Keratinocyte (primary cell): Measurements from ENCODE around the gene ERBB4. TPM values are rescaled to one million over a fixed set of nuclear protein-coding genes. Genes with fewer than 3 reads are reported as not detected.

ENCODE experiments used
- DNase-seq: peaks from one replicate; pipeline ENCODE4 v3.0.0-alpha.2; 2011; ENCODE audit warnings: low read depth, missing footprints, low spot score
- FAIRE-seq: peaks from 2 replicates; lab custom pipeline; 2011; peaks lifted over from hg19 to GRCh38; lab: Jason Lieb, UNC
- H2AFZ ChIP-seq: 2 replicates; pipeline ENCODE4 v1.6.0; 2012; ENCODE audit warnings: low read length, control low read depth, inconsistent platforms; ENCODE audit not compliant: control insufficient read depth
- H3K27ac ChIP-seq: 2 replicates; pipeline ENCODE4 v1.5.1; 2011; ENCODE audit warnings: low read length; ENCODE audit not compliant: control insufficient read depth, insufficient read depth
- H3K27me3 ChIP-seq: 3 replicates; pipeline ENCODE4 v1.6.0; 2011; ENCODE audit warnings: low read length; ENCODE audit not compliant: control insufficient read depth, insufficient read depth; ENCODE audit errors: extremely low read depth
- H3K36me3 ChIP-seq, 2 experiments: 2 replicates in 1 of 2; 3 replicates in 1 of 2; pipeline ENCODE4 v1.5.1; 2011; ENCODE audit warnings: low read length in 2 of 2, mild to moderate bottlenecking in 1 of 2; ENCODE audit not compliant: control insufficient read depth in 2 of 2, insufficient read depth in 2 of 2; ENCODE audit errors: extremely low read depth in 1 of 2
- H3K4me1 ChIP-seq: 3 replicates; pipeline ENCODE4 v1.5.1; 2011; ENCODE audit warnings: low read length; ENCODE audit not compliant: control insufficient read depth, insufficient read depth; ENCODE audit errors: extremely low read depth
- H3K4me2 ChIP-seq: 3 replicates; pipeline ENCODE4 v1.6.0; 2011; ENCODE audit warnings: low read depth, low read length; ENCODE audit not compliant: control insufficient read depth, insufficient read depth; ENCODE audit errors: extremely low read depth
- H3K4me3 ChIP-seq, 3 experiments: fragments of 200-600 bp in 1 of 3; sonication (generic) in 1 of 3; 2 replicates in 2 of 3; 3 replicates in 1 of 3; pipeline ENCODE4 v1.5.1; 2011 to 2016; ENCODE audit warnings: low read length in 3 of 3, mild to moderate bottlenecking in 3 of 3, control low read depth in 2 of 3, inconsistent platforms in 1 of 3, low read depth in 1 of 3, mixed read lengths in 1 of 3, mixed run types in 1 of 3, moderate library complexity in 1 of 3; ENCODE audit not compliant: control insufficient read depth in 2 of 3, insufficient read depth in 2 of 3; ENCODE audit errors: extremely low read depth in 1 of 3
- H3K79me2 ChIP-seq: 2 replicates; pipeline ENCODE4 v1.6.0; 2012; ENCODE audit warnings: low read length; ENCODE audit not compliant: control insufficient read depth, insufficient read depth
- H3K9ac ChIP-seq: 3 replicates; pipeline ENCODE4 v1.6.0; 2011; ENCODE audit warnings: low read length; ENCODE audit not compliant: control insufficient read depth, insufficient read depth; ENCODE audit errors: extremely low read depth
- H3K9me1 ChIP-seq: 3 replicates; pipeline ENCODE4 v1.6.0; 2011; ENCODE audit warnings: low read length; ENCODE audit not compliant: control insufficient read depth, insufficient read depth; ENCODE audit errors: extremely low read depth
- H3K9me3 ChIP-seq: 2 replicates; pipeline ENCODE4 v1.5.1; 2012; ENCODE audit warnings: low read depth, low read length; ENCODE audit not compliant: control insufficient read depth
- H4K20me1 ChIP-seq: 3 replicates; pipeline ENCODE4 v1.6.0; 2011; ENCODE audit warnings: low read length; ENCODE audit not compliant: control insufficient read depth, insufficient read depth; ENCODE audit errors: extremely low read depth
- CTCF ChIP-seq, 3 experiments: IDR thresholded peaks in 1 of 3; conservative IDR thresholded peaks in 1 of 3; optimal IDR thresholded peaks in 1 of 3; 2 replicates in 2 of 3; 3 replicates in 1 of 3; pipeline versions ENCODE3 to v1.5.1; 2011; ENCODE audit warnings: low read length in 3 of 3, mild to moderate bottlenecking in 3 of 3, moderate library complexity in 2 of 3, control low read depth in 1 of 3, inconsistent platforms in 1 of 3; ENCODE audit not compliant: insufficient read depth in 2 of 3; ENCODE audit errors: extremely low read depth in 1 of 3
- EZH2 ChIP-seq: IDR thresholded peaks from one replicate; pipeline ENCODE4 v1.6.1; 2012; ENCODE audit warnings: inconsistent platforms, mild to moderate bottlenecking, low read length, moderate library complexity
- dilution Hi-C: fragments of 300-500 bp; cut with MboI; formaldehyde crosslinking; loops from one replicate; pipeline ENCODE4 v1.7.0; 2020; ENCODE audit warnings: low sequenced_read_pairs; ENCODE audit not compliant: extremely low pct_ligation_motif_present
- polyA plus RNA-seq, 5 experiments: library from polyadenylated mRNA; depleted of rRNA in 3 of 5; stranded (reverse) in 3 of 5; stranded (forward) in 1 of 5; unstranded in 1 of 5; fragments of >200 nt; gene quantifications; 1 replicate in 1 of 5; 2 replicates in 3 of 5; 3 replicates in 1 of 5; pipeline versions ENCODE4 v1.2.1 to v1.2.3, GENCODE V29; 2011 to 2012; ENCODE audit warnings: missing spikeins in 2 of 5, low read depth in 1 of 5, low replicate concordance in 1 of 5

Gene ERBB4
- polyA plus RNA-seq, 1 donor (not counting 4 experiments of a cell fraction or from before 2014, with no cell fraction given): 0.01 TPM

DNA sequence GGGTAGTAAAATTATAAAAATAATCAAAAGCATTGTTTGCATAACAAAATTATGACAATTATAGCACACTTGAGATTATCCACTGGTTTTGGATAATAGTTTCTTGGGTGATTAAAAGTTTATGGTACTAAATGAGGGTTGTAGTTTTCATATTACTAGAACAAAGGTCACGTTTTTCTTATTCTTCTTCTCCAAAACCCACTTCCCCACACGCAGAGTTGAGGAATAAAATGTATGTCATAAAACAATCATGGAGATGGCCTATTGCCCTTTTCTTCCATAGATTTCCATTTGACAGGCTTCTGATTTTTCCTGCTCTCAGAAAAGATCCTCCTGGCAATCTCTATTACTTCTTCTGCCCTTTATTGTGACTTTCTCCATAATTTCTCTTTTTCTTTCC lies 863.9 kb downstream of the ERBB4 start:
- no peaks in the 10 kb centered on the region for H3K9me3 ChIP-seq
- H3K9ac ChIP-seq: no peak overlapping the region
- H3K79me2 ChIP-seq: no peaks in the 10 kb centered on the region
- TF ChIP-seq EZH2 (no peak), CTCF (optimal IDR thresholded peaks at IDR 0.05 in 1 of 3, IDR thresholded peaks at IDR 0.05 in 1 of 3, conservative IDR thresholded peaks at IDR 0.05 in 1 of 3; ENCODE audit: extremely low read depth in 1 of 3, insufficient read depth in 2 of 3, low read length in 3 of 3) (no peak)
- no peak overlapping the region for H3K27ac ChIP-seq
- no peaks in the 10 kb centered on the region for H3K27me3 ChIP-seq
- no peaks in the 10 kb centered on the region for H3K36me3 ChIP-seq
- dilution Hi-C loops: no loop called here
- H3K4me2 ChIP-seq: no peak overlapping the region
- no peaks in the 10 kb centered on the region for H3K9me1 ChIP-seq
- H3K4me1 ChIP-seq: no peaks in the 10 kb centered on the region
- H4K20me1 ChIP-seq: no peaks in the 10 kb centered on the region
- H3K4me3 ChIP-seq: no peak overlapping the region
- FAIRE-seq (no peak), DNase-seq (no peak)
- H2AFZ ChIP-seq: no peak overlapping the region

DNA sequence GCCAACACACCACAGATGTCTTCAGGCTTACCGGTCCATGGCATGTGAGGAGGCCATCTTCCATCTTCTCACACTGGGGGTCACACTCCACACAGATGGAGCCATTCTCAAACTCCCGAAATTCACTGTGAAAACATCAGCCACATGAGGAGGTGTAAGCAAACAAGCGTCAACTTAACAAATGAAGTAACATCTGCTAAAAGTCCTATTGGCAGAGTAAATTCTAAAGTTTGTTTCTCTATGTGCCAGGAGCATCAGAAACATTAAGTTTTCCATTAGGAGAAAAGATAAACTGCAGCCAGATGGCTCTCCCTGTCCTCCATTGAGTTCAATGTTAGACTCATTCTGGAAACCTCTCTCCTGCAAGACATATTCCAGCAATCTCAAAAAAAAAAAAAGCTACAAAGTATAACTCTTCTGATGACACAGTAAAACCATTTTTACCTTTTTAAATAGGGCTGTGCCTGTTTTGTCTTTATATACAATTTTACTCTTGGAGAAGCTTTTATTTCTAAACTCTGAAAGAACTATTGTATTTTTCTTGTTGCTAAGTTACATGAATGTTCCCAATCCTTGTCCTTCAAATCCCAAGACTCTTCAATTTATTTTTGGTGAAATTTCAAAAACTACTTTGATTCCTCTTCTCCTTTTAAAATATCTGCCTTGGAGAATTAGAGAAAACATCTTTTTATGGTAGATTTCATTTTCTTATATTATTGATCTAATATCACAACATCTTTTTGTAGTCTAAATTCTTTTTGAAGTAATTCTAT lies 865.3 kb downstream of the ERBB4 start:
- H3K36me3 ChIP-seq: no peaks in the 10 kb centered on the region
- no peaks in the 10 kb centered on the region for H3K79me2 ChIP-seq
- dilution Hi-C loops: no loop called here
- H3K9me3 ChIP-seq: no peaks in the 10 kb centered on the region
- H4K20me1 ChIP-seq: no peaks in the 10 kb centered on the region
- no peak overlapping the region for H2AFZ ChIP-seq
- no peaks in the 10 kb centered on the region for H3K9me1 ChIP-seq
- no peak overlapping the region for H3K4me2 ChIP-seq
- no peak overlapping the region for H3K9ac ChIP-seq
- H3K27ac ChIP-seq: no peak overlapping the region
- TF ChIP-seq EZH2 (no peak), CTCF (optimal IDR thresholded peaks at IDR 0.05 in 1 of 3, IDR thresholded peaks at IDR 0.05 in 1 of 3, conservative IDR thresholded peaks at IDR 0.05 in 1 of 3; ENCODE audit: extremely low read depth in 1 of 3, insufficient read depth in 2 of 3, low read length in 3 of 3) (no peak)
- DNase-seq (no peak), FAIRE-seq (no peak)
- H3K27me3 ChIP-seq: no peaks in the 10 kb centered on the region
- H3K4me1 ChIP-seq: no peaks in the 10 kb centered on the region
- H3K4me3 ChIP-seq: no peak overlapping the region
